Breast epithelium (tissue), 4 donors: Measurements from ENCODE around the gene PLA2G4D. TPM values are rescaled to one million over a fixed set of nuclear protein-coding genes. Genes with fewer than 3 reads are reported as not detected.
A peak's percentile ranks its signal among the peaks of the same experiment; 100 is the strongest.

Experiments used
- DNase-seq, 2 donors: peaks; one replicate each; pipeline ENCODE4 v3.0.0-alpha.2; 2019; ENCODE audit warnings: low spot score in 2 of 2
- H3K27ac ChIP-seq, 2 donors: fragments of 200-600 bp; sonication (generic) in 1 of 2; one replicate each; pipeline ENCODE4 v1.5.1; 2016 to 2019; ENCODE audit warnings: mild to moderate bottlenecking in 1 of 2
- H3K27me3 ChIP-seq, 2 donors: fragments of 200-600 bp; sonication (generic) in 1 of 2; one replicate each; pipeline versions ENCODE4 v1.5.1 to v1.6.0; 2017 to 2019; ENCODE audit warnings: control low read depth in 1 of 2, mild to moderate bottlenecking in 1 of 2
- H3K36me3 ChIP-seq: fragments of 200-600 bp; one replicate; pipeline ENCODE4 v1.5.1; 2019
- H3K4me1 ChIP-seq, 2 donors: fragments of 200-600 bp; sonication (generic); one replicate each; pipeline ENCODE4 v1.5.1; 2016 to 2019; ENCODE audit warnings: control low read depth in 1 of 2
- H3K4me3 ChIP-seq, 3 donors: fragments of 200-600 bp; sonication (generic); 1 replicate in 2 of 3; 2 replicates in 1 of 3; pipeline ENCODE4 v1.5.1; 2016 to 2019; ENCODE audit warnings: mild to moderate bottlenecking in 3 of 3, moderate library complexity in 2 of 3
- H3K9me3 ChIP-seq, 2 donors: fragments of 200-600 bp; sonication (generic) in 1 of 2; one replicate each; pipeline ENCODE4 v1.5.1; 2016 to 2019; ENCODE audit warnings: control low read depth in 1 of 2
- POLR2A ChIP-seq: fragments of 450-650 bp; IDR thresholded peaks from one replicate; pipeline ENCODE4 v1.6.1; 2016; ENCODE audit warnings: antibody characterized with exemption, mild to moderate bottlenecking, moderate library complexity
- POLR2AphosphoS5 ChIP-seq, 3 donors: sonication (generic); formaldehyde crosslinking; IDR thresholded peaks; one replicate each; pipeline ENCODE4 v1.6.1; 2017; ENCODE audit warnings: antibody characterized with exemption in 3 of 3
- intact Hi-C: fragments of 100-400 bp; cut with DNase I; formaldehyde crosslinking; loops from one replicate; pipeline ENCODE4 v1.15.1; 2023; ENCODE audit warnings: low total_unique reads
- total RNA-seq, 3 donors: library from RNA; depleted of rRNA; stranded (reverse); fragments of >200 nt; gene quantifications; one replicate each; pipeline ENCODE4 v1.1.0, GENCODE V29; 2016
- TF ChIP-seq, protein P1 (sequence below), 3 donors: fragments of 450-650 bp; IDR thresholded peaks; one replicate each; pipeline ENCODE4 v1.5.1; 2016 to 2017; ENCODE audit warnings: antibody characterized with exemption in 3 of 3, mild to moderate bottlenecking in 3 of 3, moderate library complexity in 3 of 3

Gene PLA2G4D
- total RNA-seq, 3 donors from 2014 or later: not detected

- Histone ChIP-seq H3K4me1 (no peaks in the 10 kb centered on the region), H3K27me3 (no peaks in the 10 kb centered on the region), H3K9me3 (no peaks in the 10 kb centered on the region), H3K36me3 (no peaks in the 10 kb centered on the region), H3K4me3 (no peak overlapping the region), H3K27ac (no peak overlapping the region)
- TF ChIP-seq POLR2A (no peak), POLR2AphosphoS5 (IDR thresholded peaks at IDR 0.05) (no peak)
- TF ChIP-seq, protein P1, sequence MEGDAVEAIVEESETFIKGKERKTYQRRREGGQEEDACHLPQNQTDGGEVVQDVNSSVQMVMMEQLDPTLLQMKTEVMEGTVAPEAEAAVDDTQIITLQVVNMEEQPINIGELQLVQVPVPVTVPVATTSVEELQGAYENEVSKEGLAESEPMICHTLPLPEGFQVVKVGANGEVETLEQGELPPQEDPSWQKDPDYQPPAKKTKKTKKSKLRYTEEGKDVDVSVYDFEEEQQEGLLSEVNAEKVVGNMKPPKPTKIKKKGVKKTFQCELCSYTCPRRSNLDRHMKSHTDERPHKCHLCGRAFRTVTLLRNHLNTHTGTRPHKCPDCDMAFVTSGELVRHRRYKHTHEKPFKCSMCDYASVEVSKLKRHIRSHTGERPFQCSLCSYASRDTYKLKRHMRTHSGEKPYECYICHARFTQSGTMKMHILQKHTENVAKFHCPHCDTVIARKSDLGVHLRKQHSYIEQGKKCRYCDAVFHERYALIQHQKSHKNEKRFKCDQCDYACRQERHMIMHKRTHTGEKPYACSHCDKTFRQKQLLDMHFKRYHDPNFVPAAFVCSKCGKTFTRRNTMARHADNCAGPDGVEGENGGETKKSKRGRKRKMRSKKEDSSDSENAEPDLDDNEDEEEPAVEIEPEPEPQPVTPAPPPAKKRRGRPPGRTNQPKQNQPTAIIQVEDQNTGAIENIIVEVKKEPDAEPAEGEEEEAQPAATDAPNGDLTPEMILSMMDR (IDR thresholded peaks at IDR 0.05): peak; percentile 84 to 88 (median 87)
- intact Hi-C loops: loop anchor here (5.0 kb wide), 1 partner anchor 63 kb away; no protein-coding TSS in a partner anchor
- peak in 1 of 2 donors; percentile 30 for DNase-seq
Measured at GRCh38 chr15:42059661-42060476, 34.5 kb downstream of the PLA2G4D start.

DNA sequence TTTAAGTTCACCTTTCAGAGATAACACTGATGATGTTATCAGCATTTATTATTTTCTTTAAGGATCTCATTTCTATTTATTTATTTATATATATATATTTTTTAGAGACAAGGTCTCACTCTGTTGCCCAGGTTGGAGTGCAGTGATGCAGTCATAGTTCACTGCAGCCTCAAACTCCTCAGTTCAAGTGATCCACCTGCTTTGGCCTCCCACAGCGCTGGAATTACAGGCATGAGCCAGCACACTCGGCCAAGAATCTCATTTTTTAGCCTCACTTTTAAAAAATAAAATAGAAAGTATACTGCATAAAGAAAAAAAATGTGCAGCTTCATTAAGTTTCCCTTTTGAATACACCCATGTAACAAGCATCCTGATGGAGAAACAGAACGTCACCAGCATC, 35.6 kb downstream of the PLA2G4D start:
- Histone ChIP-seq H3K4me1 (no peaks in the 10 kb centered on the region), H3K27ac (no peak overlapping the region), H3K27me3 (no peaks in the 10 kb centered on the region), H3K36me3 (no peaks in the 10 kb centered on the region), H3K4me3 (no peak overlapping the region), H3K9me3 (no peaks in the 10 kb centered on the region)
- intact Hi-C loops: no loop called here
- peak in 1 of 2 donors; percentile 20 for DNase-seq
- TF ChIP-seq, protein P1 (IDR thresholded peaks at IDR 0.05): no peak
- no peak for TF ChIP-seq POLR2A
- no peak for TF ChIP-seq POLR2AphosphoS5 (IDR thresholded peaks at IDR 0.05)

DNA sequence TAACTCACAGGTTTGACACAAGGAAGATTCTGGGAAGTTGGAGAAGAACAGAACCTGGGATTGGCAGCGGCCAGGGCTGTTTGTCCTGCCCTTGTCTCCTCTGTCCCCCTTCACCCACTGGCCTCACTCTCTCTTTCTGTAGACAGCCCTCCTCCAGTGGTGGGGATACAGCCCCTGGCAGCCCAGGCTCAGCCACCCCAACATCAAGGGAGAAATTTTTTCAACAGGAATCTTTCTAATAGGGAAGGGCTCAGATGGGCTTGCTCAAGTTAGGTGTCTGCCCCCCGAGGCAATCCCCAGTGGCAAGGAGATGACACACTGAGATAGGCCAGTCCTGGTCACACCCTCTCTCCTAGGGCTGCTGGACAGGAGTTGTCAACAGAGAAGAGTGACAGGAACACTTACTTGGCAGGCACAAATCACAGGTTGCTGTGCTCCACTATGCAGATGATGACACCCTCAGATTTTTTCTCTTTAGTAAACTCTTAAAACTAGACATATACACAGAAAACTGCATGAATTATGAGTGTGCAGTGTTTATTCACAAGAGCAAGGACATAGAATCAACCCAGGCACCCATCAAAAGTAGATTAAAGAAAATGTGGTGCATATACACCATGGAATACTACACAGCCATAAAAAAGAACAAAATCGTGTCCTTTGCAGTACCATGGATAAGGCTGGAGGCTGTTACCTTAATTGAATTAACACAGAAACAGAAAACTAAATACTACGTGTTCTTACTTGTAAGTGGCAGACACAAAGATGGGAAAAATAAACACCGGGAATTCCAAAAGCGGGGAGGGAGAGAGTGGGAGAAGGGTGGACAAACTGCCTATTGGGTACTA, 36.3 kb downstream of the PLA2G4D start:
- Histone ChIP-seq H3K4me1 (no peaks in the 10 kb centered on the region), H3K36me3 (no peaks in the 10 kb centered on the region), H3K9me3 (no peaks in the 10 kb centered on the region), H3K27ac (peak overlapping the region; percentile 92 to 96), H3K4me3 (peak overlapping the region in 2 of 3 donors; percentile 32 to 42), H3K27me3 (no peaks in the 10 kb centered on the region)
- DNase-seq: peak in 1 of 2 donors; percentile 16
- intact Hi-C loops: no loop called here
- TF ChIP-seq POLR2AphosphoS5 (IDR thresholded peaks at IDR 0.05): peak in 1 of 3 donors; percentile 4
- TF ChIP-seq, protein P1 (IDR thresholded peaks at IDR 0.05): no peak
- no peak for TF ChIP-seq POLR2A

GRCh38 chr15:42056934-42057798, 37.2 kb downstream of the PLA2G4D start:
- H3K4me1 ChIP-seq: no peaks in the 10 kb centered on the region
- DNase-seq: peak; percentile 82 to 98
- no peaks in the 10 kb centered on the region for H3K36me3 ChIP-seq
- intact Hi-C loops: no loop called here
- peak overlapping the region in 2 of 3 donors; percentile 42 to 59 for H3K4me3 ChIP-seq
- H3K27ac ChIP-seq: peak overlapping the region; percentile 92 to 96
- H3K27me3 ChIP-seq: no peaks in the 10 kb centered on the region
- H3K9me3 ChIP-seq: no peaks in the 10 kb centered on the region
- TF ChIP-seq, protein P1 (IDR thresholded peaks at IDR 0.05): peak; percentile 8 to 57 (median 43)
- TF ChIP-seq POLR2A: peak; percentile 14
- TF ChIP-seq POLR2AphosphoS5 (IDR thresholded peaks at IDR 0.05): peak in 2 of 3 donors; percentile 81 to 87
